ENCODE results near the gene ADGRA1. TPM values are rescaled to one million over a fixed set of nuclear protein-coding genes. Genes with fewer than 3 reads are reported as not detected.

ADGRA1 gene
- total and polyA plus RNA-seq, 2 of the 8 experiments (the other 6 are each of a cell fraction or from before 2014, with no cell fraction given) = 0.17 to 0.21 TPM

DNA sequence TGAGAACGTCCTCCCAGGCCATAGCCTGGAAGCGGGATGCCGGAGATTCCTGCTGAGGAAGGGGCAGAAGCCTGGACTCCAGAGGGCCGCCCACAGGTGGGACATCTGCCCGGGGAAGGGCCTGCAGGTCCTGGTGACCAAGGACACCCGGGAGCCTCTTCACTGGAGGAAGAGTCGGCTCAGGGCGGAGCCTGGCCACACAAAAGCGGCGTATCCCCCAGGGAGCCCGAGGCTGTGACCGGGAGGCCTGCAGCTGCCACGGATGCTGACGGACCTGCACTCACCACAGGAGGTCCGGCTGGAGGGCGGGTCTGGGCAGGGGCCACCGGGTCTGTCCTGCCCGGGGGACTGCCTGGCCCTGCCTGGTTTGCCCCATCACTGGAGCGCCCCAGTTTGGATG lies 15.5 kb upstream of the ADGRA1 start (continued):
- TF ChIP-seq EZH2 (IDR thresholded peaks at IDR 0.05; ENCODE audit: low read depth, low read length, severe bottlenecking) = no peak
